ENCODE measurements around the gene ELF1. TPM values are rescaled to one million over a fixed set of nuclear protein-coding genes. Genes with fewer than 3 reads are reported as not detected.
A peak's percentile ranks its signal among the peaks of the same experiment; 100 is the strongest.

Gene ELF1
- polyA plus RNA-seq, 1 of the 3 experiments (the other 2 are of a cell fraction): 11.1 TPM

DNA sequence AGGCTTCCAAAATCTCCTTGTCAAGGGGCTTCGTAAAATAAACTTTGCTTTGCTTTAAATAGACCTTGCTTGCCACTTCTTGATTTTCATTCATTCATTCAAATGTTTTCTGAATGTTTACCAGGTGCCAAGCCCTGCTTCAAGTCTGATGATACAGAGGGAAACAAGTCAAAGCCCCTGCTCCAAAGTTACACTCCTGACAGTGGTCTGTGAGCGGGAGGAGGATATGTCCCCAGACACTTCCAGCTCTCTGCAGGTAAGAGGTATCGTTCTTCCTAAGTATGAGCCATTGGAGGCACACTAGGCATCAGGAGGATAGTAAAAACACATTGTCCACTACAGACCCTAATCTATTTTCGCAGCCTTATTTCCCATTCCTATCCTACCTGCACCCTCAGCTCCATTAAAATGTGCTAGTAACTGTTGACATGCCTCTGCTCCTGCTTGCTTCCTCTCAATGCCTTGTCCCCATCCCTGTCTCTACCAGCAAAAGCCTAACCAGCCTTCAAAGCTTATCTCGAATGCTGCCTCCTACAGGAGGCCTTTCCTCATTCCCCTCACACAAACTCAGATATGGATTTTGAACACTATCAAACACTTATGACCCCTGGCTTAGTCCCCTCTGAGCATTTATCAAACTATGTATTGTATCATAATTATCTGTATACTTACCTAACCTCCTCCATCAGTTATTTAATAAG, 36.0 kb upstream of the ELF1 start:
- Histone ChIP-seq H3K4me2 (no peak overlapping the region), H4K20me1 (ENCODE audit: insufficient read depth) (peaks cover 12% of the 10 kb centered on the region), H3K79me2 (ENCODE audit: insufficient read depth) (peaks cover 98% of the 10 kb centered on the region), H3K4me3 (ENCODE audit: low read depth in 2 of 2, low read length in 1 of 2) (no peak overlapping the region), H3K9me3 (no peaks in the 10 kb centered on the region), H3K27me3 (ENCODE audit: insufficient read depth) (no peaks in the 10 kb centered on the region), H3K27ac (ENCODE audit: low read depth in 2 of 2, low read length in 1 of 2) (no peak overlapping the region), H3F3A (replicated peaks; ENCODE audit: insufficient read depth) (peaks cover 19% of the 10 kb centered on the region), H3K9me2 (no peaks in the 10 kb centered on the region), H3K36me3 (replicated peaks in 1 of 2; ENCODE audit: control insufficient read depth in 1 of 2, insufficient read depth in 2 of 2, low read length in 1 of 2) (peaks cover 0 to 5% of the 10 kb centered on the region in 2 experiments), H2AFZ (ENCODE audit: low read depth) (no peak overlapping the region), H3K9ac (no peak overlapping the region), H3K4me1 (ENCODE audit: control insufficient read depth in 1 of 2, insufficient read depth in 2 of 2, low read depth in 1 of 2, low read length in 1 of 2) (peaks cover 0 to 8% of the 10 kb centered on the region in 2 experiments; a peak in 2 of 4 replicates)
- no peak for TF ChIP-seq SIN3A (IDR thresholded peaks at IDR 0.05; ENCODE audit: borderline replicate concordance, low read depth, low read length)
- TF ChIP-seq, protein P1, sequence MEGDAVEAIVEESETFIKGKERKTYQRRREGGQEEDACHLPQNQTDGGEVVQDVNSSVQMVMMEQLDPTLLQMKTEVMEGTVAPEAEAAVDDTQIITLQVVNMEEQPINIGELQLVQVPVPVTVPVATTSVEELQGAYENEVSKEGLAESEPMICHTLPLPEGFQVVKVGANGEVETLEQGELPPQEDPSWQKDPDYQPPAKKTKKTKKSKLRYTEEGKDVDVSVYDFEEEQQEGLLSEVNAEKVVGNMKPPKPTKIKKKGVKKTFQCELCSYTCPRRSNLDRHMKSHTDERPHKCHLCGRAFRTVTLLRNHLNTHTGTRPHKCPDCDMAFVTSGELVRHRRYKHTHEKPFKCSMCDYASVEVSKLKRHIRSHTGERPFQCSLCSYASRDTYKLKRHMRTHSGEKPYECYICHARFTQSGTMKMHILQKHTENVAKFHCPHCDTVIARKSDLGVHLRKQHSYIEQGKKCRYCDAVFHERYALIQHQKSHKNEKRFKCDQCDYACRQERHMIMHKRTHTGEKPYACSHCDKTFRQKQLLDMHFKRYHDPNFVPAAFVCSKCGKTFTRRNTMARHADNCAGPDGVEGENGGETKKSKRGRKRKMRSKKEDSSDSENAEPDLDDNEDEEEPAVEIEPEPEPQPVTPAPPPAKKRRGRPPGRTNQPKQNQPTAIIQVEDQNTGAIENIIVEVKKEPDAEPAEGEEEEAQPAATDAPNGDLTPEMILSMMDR (IDR thresholded peaks at IDR 0.05): peak; percentile 45
- no peak for TF ChIP-seq MXI1 (IDR thresholded peaks at IDR 0.05; ENCODE audit: low read depth, low read length)
- CTCF ChIA-PET: interaction anchor here (0.6 to 3.1 kb wide), 19 partner anchors 9 to 704 kb away, joined by 3 to 19 read pairs (median 3); partner anchors contain the start of gene SLC25A15
- POLR2A ChIA-PET: no interaction called here
- peak; percentile 15 for DNase-seq
- 94% methylated on average over 5 of the region's 5 CpGs for WGBS (ENCODE audit: low lambda C conversion rate)

DNA sequence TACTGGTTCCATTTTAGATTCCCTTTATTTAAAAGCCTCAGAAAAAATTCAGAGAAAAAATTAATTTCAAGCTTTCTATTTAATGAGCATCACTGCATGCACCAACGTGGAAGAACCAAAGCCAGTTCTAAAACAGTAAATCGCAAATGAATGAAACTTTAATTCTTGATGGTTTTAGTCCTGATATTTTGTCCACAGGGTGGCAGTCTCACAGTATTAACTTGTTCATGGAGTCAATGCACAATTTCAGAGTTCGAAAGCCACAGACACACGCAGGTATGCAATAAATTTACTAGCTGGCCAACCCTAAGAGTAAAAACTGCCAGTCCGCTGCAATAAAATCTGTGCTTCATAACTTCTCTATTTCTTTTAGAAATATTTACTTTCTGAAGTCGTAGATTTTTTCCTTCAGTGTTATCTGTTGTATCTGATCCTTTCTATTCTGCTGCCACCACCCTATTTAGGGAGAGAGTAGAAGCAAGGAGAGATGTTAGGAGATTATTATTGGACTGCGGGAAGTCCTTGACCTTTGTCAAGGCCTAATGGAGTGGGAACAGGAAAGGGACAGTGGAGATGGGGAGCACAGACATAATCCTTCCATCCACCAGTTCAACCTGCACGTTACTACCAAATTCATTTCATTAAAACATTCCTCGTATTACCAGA, 35.2 kb upstream of the ELF1 start:
- Histone ChIP-seq H3K27ac (ENCODE audit: low read depth in 2 of 2, low read length in 1 of 2) (no peak overlapping the region), H2AFZ (ENCODE audit: low read depth) (no peak overlapping the region), H3K27me3 (ENCODE audit: insufficient read depth) (no peaks in the 10 kb centered on the region), H3K9ac (no peak overlapping the region), H3K36me3 (replicated peaks in 1 of 2; ENCODE audit: control insufficient read depth in 1 of 2, insufficient read depth in 2 of 2, low read length in 1 of 2) (peaks cover 0 to 5% of the 10 kb centered on the region in 2 experiments), H3K79me2 (ENCODE audit: insufficient read depth) (peaks cover 100% of the 10 kb centered on the region), H3F3A (replicated peaks; ENCODE audit: insufficient read depth) (peaks cover 14% of the 10 kb centered on the region), H3K4me3 (ENCODE audit: low read depth in 2 of 2, low read length in 1 of 2) (no peak overlapping the region; a peak in 1 of 4 replicates), H3K9me3 (no peaks in the 10 kb centered on the region), H4K20me1 (ENCODE audit: insufficient read depth) (peaks cover 12% of the 10 kb centered on the region), H3K4me2 (no peak overlapping the region), H3K9me2 (no peaks in the 10 kb centered on the region), H3K4me1 (ENCODE audit: control insufficient read depth in 1 of 2, insufficient read depth in 2 of 2, low read depth in 1 of 2, low read length in 1 of 2) (peaks cover 0 to 8% of the 10 kb centered on the region in 2 experiments; a peak in 2 of 4 replicates)
- 66% methylated on average over 9 of the region's 9 CpGs for WGBS (ENCODE audit: low lambda C conversion rate)
- TF ChIP-seq SMC3 (IDR thresholded peaks at IDR 0.05; ENCODE audit: low read depth, low read length): 0 out of 2 replicates have a peak, but pooled peaks have one; percentile 30
- no peak for TF ChIP-seq EP300 (IDR thresholded peaks at IDR 0.05; ENCODE audit: borderline replicate concordance in 1 of 2, low read depth in 1 of 2, low read length in 1 of 2)
- TF ChIP-seq, protein P1 (IDR thresholded peaks at IDR 0.05): peak; percentile 72
- TF ChIP-seq, protein P2, sequence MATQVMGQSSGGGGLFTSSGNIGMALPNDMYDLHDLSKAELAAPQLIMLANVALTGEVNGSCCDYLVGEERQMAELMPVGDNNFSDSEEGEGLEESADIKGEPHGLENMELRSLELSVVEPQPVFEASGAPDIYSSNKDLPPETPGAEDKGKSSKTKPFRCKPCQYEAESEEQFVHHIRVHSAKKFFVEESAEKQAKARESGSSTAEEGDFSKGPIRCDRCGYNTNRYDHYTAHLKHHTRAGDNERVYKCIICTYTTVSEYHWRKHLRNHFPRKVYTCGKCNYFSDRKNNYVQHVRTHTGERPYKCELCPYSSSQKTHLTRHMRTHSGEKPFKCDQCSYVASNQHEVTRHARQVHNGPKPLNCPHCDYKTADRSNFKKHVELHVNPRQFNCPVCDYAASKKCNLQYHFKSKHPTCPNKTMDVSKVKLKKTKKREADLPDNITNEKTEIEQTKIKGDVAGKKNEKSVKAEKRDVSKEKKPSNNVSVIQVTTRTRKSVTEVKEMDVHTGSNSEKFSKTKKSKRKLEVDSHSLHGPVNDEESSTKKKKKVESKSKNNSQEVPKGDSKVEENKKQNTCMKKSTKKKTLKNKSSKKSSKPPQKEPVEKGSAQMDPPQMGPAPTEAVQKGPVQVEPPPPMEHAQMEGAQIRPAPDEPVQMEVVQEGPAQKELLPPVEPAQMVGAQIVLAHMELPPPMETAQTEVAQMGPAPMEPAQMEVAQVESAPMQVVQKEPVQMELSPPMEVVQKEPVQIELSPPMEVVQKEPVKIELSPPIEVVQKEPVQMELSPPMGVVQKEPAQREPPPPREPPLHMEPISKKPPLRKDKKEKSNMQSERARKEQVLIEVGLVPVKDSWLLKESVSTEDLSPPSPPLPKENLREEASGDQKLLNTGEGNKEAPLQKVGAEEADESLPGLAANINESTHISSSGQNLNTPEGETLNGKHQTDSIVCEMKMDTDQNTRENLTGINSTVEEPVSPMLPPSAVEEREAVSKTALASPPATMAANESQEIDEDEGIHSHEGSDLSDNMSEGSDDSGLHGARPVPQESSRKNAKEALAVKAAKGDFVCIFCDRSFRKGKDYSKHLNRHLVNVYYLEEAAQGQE (IDR thresholded peaks at IDR 0.05; ENCODE audit: low read depth, low read length): no peak
- TF ChIP-seq MXI1 (IDR thresholded peaks at IDR 0.05; ENCODE audit: low read depth, low read length): no peak
- TF ChIP-seq NRF1 (IDR thresholded peaks at IDR 0.05; ENCODE audit: low read depth, low read length): no peak
- TF ChIP-seq RAD21 (IDR thresholded peaks at IDR 0.05; ENCODE audit: low read length): peak; percentile 55
- TF ChIP-seq POLR2AphosphoS5 (IDR thresholded peaks at IDR 0.05; ENCODE audit: low read depth, low read length): no peak
- TF ChIP-seq NFIC (IDR thresholded peaks at IDR 0.05; ENCODE audit: borderline replicate concordance): no peak
- TF ChIP-seq FOXM1 (IDR thresholded peaks at IDR 0.05; ENCODE audit: low read depth): no peak
- no peak for TF ChIP-seq TEAD4 (IDR thresholded peaks at IDR 0.05; ENCODE audit: borderline replicate concordance, insufficient read depth)
- ChIA-PET POLR2A (no interaction called here), CTCF (interaction anchor here (0.6 to 3.1 kb wide), 22 partner anchors 10 to 705 kb away, joined by 3 to 19 read pairs (median 3); partner anchors contain the start of gene SLC25A15)
- peak; percentile 41 for DNase-seq

Data from SK-N-SH (cell line).